H1 (cell line): ENCODE measurements around the gene ATP2C1. TPM values are rescaled to one million over a fixed set of nuclear protein-coding genes. Genes with fewer than 3 reads are reported as not detected.

Source experiments
- CTCF ChIA-PET: fragments of 300-600 bp; sonication (Branson Sonifier 250); formaldehyde crosslinking; loops from one replicate; lab custom pipeline; 2021; ENCODE audit not compliant: partially characterized antibody; lab: Charles Lee
- POLR2A ChIA-PET: fragments of 300-600 bp; sonication (Branson Sonifier 250); formaldehyde crosslinking; loops from one replicate; lab custom pipeline; 2021; ENCODE audit warnings: inconsistent platforms; ENCODE audit not compliant: partially characterized antibody; lab: Charles Lee
- DNase-seq, 2 experiments: peaks; one replicate each; pipeline versions ENCODE4 v3.0.0 to v3.0.0-alpha.2; 2010 to 2022; ENCODE audit warnings: low spot score in 2 of 2, low read depth in 1 of 2, mixed read lengths in 1 of 2
- FAIRE-seq: peaks from 2 replicates; lab custom pipeline; 2011; peaks lifted over from hg19 to GRCh38; lab: Jason Lieb, UNC
- H2AFZ ChIP-seq: 2 replicates; pipeline ENCODE4 v1.8.1; 2012; ENCODE audit warnings: low read length, inconsistent platforms
- H2AK5ac ChIP-seq: 2 replicates; pipeline ENCODE4 v1.6.1; 2013; ENCODE audit warnings: low read depth, low read length
- H2BK120ac ChIP-seq: replicated peaks from 2 replicates; pipeline ENCODE3; 2013; ENCODE audit warnings: low read depth, low read length, inconsistent platforms
- H2BK12ac ChIP-seq: 2 replicates; pipeline ENCODE4 v1.6.1; 2013; ENCODE audit warnings: low read depth, low read length
- H2BK15ac ChIP-seq: 2 replicates; pipeline ENCODE4 v1.6.1; 2013; ENCODE audit warnings: low read length
- H2BK20ac ChIP-seq: 2 replicates; pipeline ENCODE4 v1.6.1; 2013; ENCODE audit warnings: low read length
- H2BK5ac ChIP-seq: 2 replicates; pipeline ENCODE4 v1.6.1; 2013; ENCODE audit warnings: low read depth, low read length
- H3K14ac ChIP-seq: 2 replicates; pipeline ENCODE4 v1.6.1; 2013; ENCODE audit warnings: inconsistent platforms; ENCODE audit not compliant: insufficient read length
- H3K18ac ChIP-seq: 2 replicates; pipeline ENCODE4 v1.6.1; 2013; ENCODE audit warnings: low read length; ENCODE audit errors: extremely low read depth
- H3K23ac ChIP-seq: 2 replicates; pipeline ENCODE4 v1.6.1; 2013; ENCODE audit warnings: inconsistent platforms; ENCODE audit not compliant: insufficient read length
- H3K23me2 ChIP-seq: 2 replicates; pipeline ENCODE4 v1.6.1; 2013; ENCODE audit warnings: low read depth, low read length
- H3K27ac ChIP-seq: 2 replicates; pipeline ENCODE4 v1.6.1; 2011; ENCODE audit warnings: low read depth, low read length, inconsistent platforms
- H3K27me3 ChIP-seq, 4 experiments: replicated peaks in 1 of 4; 1 replicate in 1 of 4; 2 replicates in 3 of 4; pipeline versions ENCODE4 v1.6.1 to v1.8.1; 2011 to 2013; ENCODE audit warnings: low read length in 3 of 4, mild to moderate bottlenecking in 3 of 4, inconsistent platforms in 2 of 4, mixed read lengths in 2 of 4, moderate library complexity in 1 of 4; ENCODE audit not compliant: control insufficient read depth in 3 of 4, insufficient read depth in 3 of 4; ENCODE audit errors: extremely low read depth in 1 of 4
- H3K36me3 ChIP-seq, 4 experiments: 2 replicates each; pipeline versions ENCODE4 v1.6.1 to v1.8.1; 2011 to 2013; ENCODE audit warnings: mild to moderate bottlenecking in 4 of 4, low read length in 3 of 4, moderate library complexity in 2 of 4, control low read depth in 1 of 4, inconsistent platforms in 1 of 4; ENCODE audit not compliant: insufficient read depth in 4 of 4, control insufficient read depth in 2 of 4
- H3K4ac ChIP-seq: replicated peaks from 2 replicates; pipeline ENCODE3; 2013; ENCODE audit warnings: low read length, low read depth, mixed read lengths, inconsistent platforms; ENCODE audit not compliant: insufficient read length
- H3K4me1 ChIP-seq, 4 experiments: replicated peaks in 1 of 4; 1 replicate in 1 of 4; 2 replicates in 3 of 4; pipeline versions ENCODE4 v1.6.1 to v1.8.1; 2011 to 2013; ENCODE audit warnings: low read length in 3 of 4, inconsistent platforms in 2 of 4, mixed read lengths in 1 of 4; ENCODE audit not compliant: insufficient read depth in 4 of 4, control insufficient read depth in 3 of 4
- H3K4me2 ChIP-seq, 2 experiments: 2 replicates each; pipeline versions ENCODE4 v1.6.1 to v1.8.1; 2011 to 2013; ENCODE audit warnings: low read depth in 2 of 2, low read length in 2 of 2, control low read depth in 1 of 2, inconsistent platforms in 1 of 2, mild to moderate bottlenecking in 1 of 2; ENCODE audit not compliant: insufficient read depth in 1 of 2
- H3K4me3 ChIP-seq, 4 experiments: fragments of 200-600, 300-600 bp in 1 of 4; sonication (generic), shearing (Covaris generic), sonication (Bioruptor Twin) in 1 of 4; 2 replicates each; pipeline versions ENCODE4 v1.5.1 to v1.8.1; 2011 to 2016; ENCODE audit warnings: low read length in 4 of 4, low read depth in 3 of 4, control low read depth in 2 of 4, inconsistent platforms in 2 of 4, mild to moderate bottlenecking in 2 of 4, mixed read lengths in 1 of 4, moderate library complexity in 1 of 4; ENCODE audit not compliant: insufficient read depth in 2 of 4; ENCODE audit errors: extremely low read depth in 1 of 4
- H3K56ac ChIP-seq: replicated peaks from 2 replicates; pipeline ENCODE3; 2013; ENCODE audit warnings: low read depth, mild to moderate bottlenecking, mixed read lengths, low read length, inconsistent platforms; ENCODE audit not compliant: insufficient read length
- H3K79me1 ChIP-seq: 2 replicates; pipeline ENCODE4 v1.6.1; 2013; ENCODE audit warnings: low read depth, low read length, control low read depth
- H3K79me2 ChIP-seq, 2 experiments: 2 replicates each; pipeline versions ENCODE4 v1.6.1 to v1.8.1; 2012 to 2013; ENCODE audit warnings: low read length in 2 of 2, mild to moderate bottlenecking in 2 of 2, inconsistent platforms in 1 of 2; ENCODE audit not compliant: insufficient read depth in 2 of 2, control insufficient read depth in 1 of 2
- H3K9ac ChIP-seq, 4 experiments: replicated peaks in 1 of 4; 1 replicate in 1 of 4; 2 replicates in 3 of 4; pipeline versions ENCODE4 v1.6.1 to v1.8.1; 2011 to 2013; ENCODE audit warnings: low read depth in 3 of 4, low read length in 3 of 4, control low read depth in 2 of 4, mild to moderate bottlenecking in 2 of 4, moderate library complexity in 2 of 4, inconsistent platforms in 1 of 4; ENCODE audit errors: extremely low read depth in 1 of 4
- H3K9me3 ChIP-seq, 2 experiments: 2 replicates each; pipeline versions ENCODE4 v1.6.1 to v1.8.1; 2012 to 2013; ENCODE audit warnings: mild to moderate bottlenecking in 2 of 2, moderate library complexity in 2 of 2, control low read depth in 1 of 2, inconsistent platforms in 1 of 2, low read depth in 1 of 2, low read length in 1 of 2, mixed read lengths in 1 of 2; ENCODE audit not compliant: insufficient read depth in 2 of 2
- H4K20me1 ChIP-seq, 2 experiments: replicated peaks in 1 of 2; 2 replicates each; pipeline versions ENCODE3 to v1.8.1; 2011 to 2013; ENCODE audit warnings: inconsistent platforms in 2 of 2, low read length in 2 of 2, mild to moderate bottlenecking in 1 of 2; ENCODE audit not compliant: insufficient read depth in 2 of 2, control insufficient read depth in 1 of 2
- H4K5ac ChIP-seq: 2 replicates; pipeline ENCODE4 v1.6.1; 2013; ENCODE audit warnings: low read length, low read depth, mixed read lengths, inconsistent platforms; ENCODE audit not compliant: insufficient read length
- H4K8ac ChIP-seq: 2 replicates; pipeline ENCODE4 v1.8.0; 2013; ENCODE audit warnings: mild to moderate bottlenecking, moderate library complexity, low read length, inconsistent platforms; ENCODE audit not compliant: insufficient read depth; ENCODE audit errors: extremely low read depth
- H4K91ac ChIP-seq: replicated peaks from 2 replicates; pipeline ENCODE3; 2013; ENCODE audit warnings: low read length, mixed read lengths, inconsistent platforms; ENCODE audit not compliant: insufficient read length
- BACH1 ChIP-seq: IDR thresholded peaks from 2 replicates; pipeline ENCODE4 v1.6.1; 2012; ENCODE audit warnings: low read length, improper control_type of control experiment
- CBX5 ChIP-seq: fragments of 300-800, 300-1000 bp; sonication (generic); IDR thresholded peaks from 2 replicates; pipeline ENCODE4 v1.7.1; 2016; ENCODE audit warnings: antibody characterized with exemption, low read length, low read depth
- CHD1 ChIP-seq: IDR thresholded peaks from 2 replicates; pipeline ENCODE4 v1.6.1; 2012; ENCODE audit warnings: low read depth, low read length, improper control_type of control experiment
- CREB1 ChIP-seq: IDR thresholded peaks from 2 replicates; pipeline ENCODE4 v1.6.1; 2012; ENCODE audit warnings: inconsistent platforms
- GTF2F1 ChIP-seq: IDR thresholded peaks from 2 replicates; pipeline ENCODE4 v1.6.1; 2012; ENCODE audit warnings: low read depth, low read length, improper control_type of control experiment, borderline replicate concordance
- KDM4A ChIP-seq: IDR thresholded peaks from one replicate; pipeline ENCODE4 v1.7.1; 2012; ENCODE audit warnings: low read depth, mild to moderate bottlenecking, moderate library complexity, low read length, inconsistent platforms; ENCODE audit not compliant: severe bottlenecking
- NRF1 ChIP-seq: IDR thresholded peaks from 2 replicates; pipeline ENCODE4 v1.6.1; 2011; ENCODE audit warnings: mild to moderate bottlenecking, low read depth, low read length, improper control_type of control experiment
- POLR2AphosphoS5 ChIP-seq: IDR thresholded peaks from 2 replicates; pipeline ENCODE4 v1.6.1; 2011; ENCODE audit warnings: low read depth, low read length
- POU5F1 ChIP-seq: IDR thresholded peaks from 2 replicates; pipeline ENCODE4 v1.6.1; 2011; ENCODE audit warnings: low read depth, mild to moderate bottlenecking, low read length, moderate library complexity
- RAD21 ChIP-seq, 2 experiments: IDR thresholded peaks in 1 of 2; conservative IDR thresholded peaks in 1 of 2; 2 replicates each; pipeline ENCODE4 v1.6.1; 2011; ENCODE audit warnings: low read depth in 2 of 2, low read length in 2 of 2, improper control_type of control experiment in 1 of 2, inconsistent platforms in 1 of 2, mild to moderate bottlenecking in 1 of 2, moderate library complexity in 1 of 2
- SIX5 ChIP-seq: IDR thresholded peaks from 2 replicates; pipeline ENCODE4 v1.6.1; 2011; ENCODE audit warnings: mild to moderate bottlenecking, low read depth, low read length
- SP1 ChIP-seq: IDR thresholded peaks from 2 replicates; pipeline ENCODE4 v1.6.1; 2011; ENCODE audit warnings: low read depth, low read length
- SRF ChIP-seq: IDR thresholded peaks from 2 replicates; pipeline ENCODE4 v1.6.1; 2011; ENCODE audit warnings: mild to moderate bottlenecking, low read depth, low read length, moderate library complexity
- WGBS, 2 experiments: shearing (Covaris generic) in 1 of 2; methylation state at CpG; one replicate each; pipeline versions ENCODE4 v1.1.6 to v1.1.7; 2013 to 2015; ENCODE audit warnings: low lambda C conversion rate in 2 of 2, mixed read lengths in 2 of 2, inconsistent platforms in 1 of 2, low coverage in 1 of 2, missing lambda C conversion rate in 1 of 2; ENCODE audit not compliant: insufficient replicate concordance in 2 of 2, insufficient coverage in 1 of 2, insufficient read length in 1 of 2; ENCODE audit errors: extremely low coverage in 1 of 2, missing lambda C conversion rate in 1 of 2; 5-methylcytosine and 5-hydroxymethylcytosine counted together
- polyA plus RNA-seq, 7 experiments: library from polyadenylated mRNA; depleted of rRNA in 3 of 7; stranded (reverse) in 5 of 7; unstranded in 2 of 7; fragments of >200 nt in 5 of 7; fragments of 200-250 nt in 2 of 7; gene quantifications; 1 replicate in 5 of 7; 2 replicates in 1 of 7; 4 replicates in 1 of 7; pipeline versions ENCODE4 v1.2.1 to v1.2.3, GENCODE V29; 2011 to 2013; ENCODE audit warnings: missing spikeins in 2 of 7, mixed read lengths in 2 of 7
- total RNA-seq: library from RNA; stranded (reverse); fragmentation: NEBNext Ultra II Directional; extraction: Animal tissue kit (Norgen Biotek cat#: 25700); gene quantifications from 2 replicates; pipeline ENCODE4 v1.2.1, GENCODE V29; 2021

The ATP2C1 gene
- total and polyA plus RNA-seq, 2 of the 8 experiments (the other 6 are each of a cell fraction or from before 2014, with no cell fraction given), result 50.7 to 68.5 TPM

DNA sequence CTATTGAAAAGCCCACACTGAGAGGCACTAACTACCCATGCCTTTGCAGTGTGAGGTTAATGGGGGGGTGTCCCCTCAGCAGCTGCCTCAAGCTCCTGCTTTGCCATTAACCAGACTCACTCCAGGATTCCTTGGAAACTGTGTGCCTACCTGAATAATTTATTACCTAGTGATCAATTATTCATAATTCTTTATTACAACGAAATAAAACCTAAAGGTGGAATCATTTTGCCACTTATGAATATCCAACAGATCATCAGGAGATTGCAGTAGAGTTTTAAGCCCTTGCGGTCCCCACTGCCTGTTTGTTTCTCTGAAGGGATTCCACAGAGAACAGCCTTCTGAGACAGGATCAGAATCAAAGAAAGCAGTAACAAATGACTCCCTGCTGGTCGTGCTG is 156.1 kb downstream of the ATP2C1 start:
- ChIA-PET CTCF (no interaction called here), POLR2A (no interaction called here)
- H3K56ac ChIP-seq, result no peak overlapping the region
- H3K23me2 ChIP-seq, result no peaks in the 10 kb centered on the region
- H3K4me3 ChIP-seq, result no peak overlapping the region
- no peak overlapping the region for H2BK12ac ChIP-seq
- no peak overlapping the region for H3K27ac ChIP-seq
- H2BK15ac ChIP-seq, result no peak overlapping the region
- no peaks in the 10 kb centered on the region for H3K79me1 ChIP-seq
- H3K4me1 ChIP-seq, result no peaks in the 10 kb centered on the region
- no peak overlapping the region for H2BK120ac ChIP-seq
- TF ChIP-seq RAD21 (IDR thresholded peaks at IDR 0.05 in 1 of 2, conservative IDR thresholded peaks at IDR 0.05 in 1 of 2; ENCODE audit: low read depth in 2 of 2, low read length in 2 of 2) (no peak), GTF2F1 (no peak), CREB1 (no peak), SP1 (no peak), BACH1 (no peak), CBX5 (no peak), SRF (no peak), CHD1 (no peak), SIX5 (no peak), POU5F1 (no peak), NRF1 (no peak), POLR2AphosphoS5 (no peak), KDM4A (no peak)
- H3K79me2 ChIP-seq, result no peaks in the 10 kb centered on the region
- H2BK20ac ChIP-seq, result no peak overlapping the region
- H3K23ac ChIP-seq, result no peak overlapping the region
- no peak overlapping the region for H3K14ac ChIP-seq
- no peak overlapping the region for H3K9ac ChIP-seq
- H3K4ac ChIP-seq, result no peak overlapping the region
- FAIRE-seq (no peak), DNase-seq (no peak)
- H3K36me3 ChIP-seq, result no peaks in the 10 kb centered on the region
- 88% methylated on average over 3 of the region's 3 CpGs; no CpG with 5 or more reads in 1 of the 2 experiments for WGBS, 2 experiments
- no peak overlapping the region for H3K18ac ChIP-seq
- H3K27me3 ChIP-seq, result no peaks in the 10 kb centered on the region
- no peaks in the 10 kb centered on the region for H3K9me3 ChIP-seq
- no peaks in the 10 kb centered on the region for H4K20me1 ChIP-seq
- no peak overlapping the region for H4K5ac ChIP-seq
- no peak overlapping the region for H2AK5ac ChIP-seq
- no peak overlapping the region for H3K4me2 ChIP-seq
- no peak overlapping the region for H2BK5ac ChIP-seq
- H2AFZ ChIP-seq, result no peak overlapping the region
- H4K8ac ChIP-seq, result no peak overlapping the region
- H4K91ac ChIP-seq, result no peak overlapping the region
